ENCODE measurements around the gene NPAS3.

Gene NPAS3

GRCh38 chr14:33505266-33505962, 566.7 kb downstream of the NPAS3 start:
- H3K4me3 ChIP-seq (ENCODE audit: control insufficient read depth, low read depth, low read length), result no peak overlapping the region
- TF ChIP-seq CTCF (IDR thresholded peaks at IDR 0.05; ENCODE audit: control insufficient read depth, insufficient read depth, low read depth, low read length, missing control alignments), result no peak
- no peak for DNase-seq (ENCODE audit: low read depth)

- TF ChIP-seq CTCF (IDR thresholded peaks at IDR 0.05; ENCODE audit: control insufficient read depth, insufficient read depth, low read depth, low read length, missing control alignments), result no peak
- no peak for DNase-seq (ENCODE audit: low read depth)
Measured at GRCh38 chr14:33505963-33506329, 567.3 kb downstream of the NPAS3 start.

GRCh38 chr14:33508126-33509062, 569.7 kb downstream of the NPAS3 start:
- DNase-seq (ENCODE audit: low read depth), result no peak
- no peak for TF ChIP-seq CTCF (IDR thresholded peaks at IDR 0.05; ENCODE audit: control insufficient read depth, insufficient read depth, low read depth, low read length, missing control alignments)
- H3K4me3 ChIP-seq (ENCODE audit: control insufficient read depth, low read depth, low read length), result no peak overlapping the region

More at GRCh38 chr14:33505963-33506329, 567.3 kb downstream of the NPAS3 start:
- H3K4me3 ChIP-seq (ENCODE audit: control insufficient read depth, low read depth, low read length), result no peak overlapping the region

- no peak overlapping the region for H3K4me3 ChIP-seq (ENCODE audit: control insufficient read depth, low read depth, low read length)
- TF ChIP-seq CTCF (IDR thresholded peaks at IDR 0.05; ENCODE audit: control insufficient read depth, insufficient read depth, low read depth, low read length, missing control alignments), result no peak
- no peak for DNase-seq (ENCODE audit: low read depth)
Measured at GRCh38 chr14:33509454-33509853, 570.8 kb downstream of the NPAS3 start.

- peak; percentile 17 for DNase-seq (ENCODE audit: low read depth)
- no peak for TF ChIP-seq CTCF (IDR thresholded peaks at IDR 0.05; ENCODE audit: control insufficient read depth, insufficient read depth, low read depth, low read length, missing control alignments)
- no peak overlapping the region for H3K4me3 ChIP-seq (ENCODE audit: control insufficient read depth, low read depth, low read length)
Measured at GRCh38 chr14:33510063-33510481, 571.4 kb downstream of the NPAS3 start.

- no peak for TF ChIP-seq CTCF (IDR thresholded peaks at IDR 0.05; ENCODE audit: control insufficient read depth, insufficient read depth, low read depth, low read length, missing control alignments)
- H3K4me3 ChIP-seq (ENCODE audit: control insufficient read depth, low read depth, low read length), result no peak overlapping the region
- DNase-seq (ENCODE audit: low read depth), result no peak
Measured at GRCh38 chr14:33510991-33511390, 572.3 kb downstream of the NPAS3 start.

Measured in AG09309 (cell line).